HG03378 (cell line): ENCODE results near the gene ZNF552.
"Not testable (repeated sequence)": the region's sequence is repeated elsewhere in the genome, so short reads cannot be mapped to it uniquely, and the experiment has no call there.

Experiments used
- ATAC-seq: cut with Tn5 transposase; IDR thresholded peaks from one replicate; pipeline ENCODE4 v1.9.1; 2021; ENCODE audit warnings: mild to moderate bottlenecking, moderate library complexity; ENCODE audit not compliant: unreplicated experiment

The ZNF552 gene

GRCh38 chr19:57819475-57820148 is 4.9 kb upstream of the ZNF552 start:
- peak; percentile 74 for ATAC-seq

- no peak for ATAC-seq
Observed at GRCh38 chr19:57818378-57818777, 3.7 kb upstream of the ZNF552 start.

GRCh38 chr19:57817976-57818375 is 3.3 kb upstream of the ZNF552 start:
- no peak for ATAC-seq

GRCh38 chr19:57816652-57817051 is 1.9 kb upstream of the ZNF552 start:
- ATAC-seq = no peak

GRCh38 chr19:57815247-57816075 is 748 bp upstream of the ZNF552 start:
- ATAC-seq = no peak

- ATAC-seq = no peak
Observed at GRCh38 chr19:57813919-57814504, 701 bp downstream of the ZNF552 start.

- not testable (repeated sequence) for ATAC-seq
Observed at GRCh38 chr19:57812975-57813820, 1.5 kb downstream of the ZNF552 start.

- ATAC-seq = no peak
Observed at GRCh38 chr19:57812226-57812625, 2.5 kb downstream of the ZNF552 start.

- ATAC-seq = not testable (repeated sequence)
Observed at GRCh38 chr19:57810410-57811295, 4.1 kb downstream of the ZNF552 start.

GRCh38 chr19:57807541-57807940 is 7.2 kb downstream of the ZNF552 start:
- ATAC-seq = no peak

- ATAC-seq = no peak
Observed at GRCh38 chr19:57803594-57804325, 11.0 kb downstream of the ZNF552 start.

- no peak for ATAC-seq
Observed at GRCh38 chr19:57803265-57803593, 11.5 kb downstream of the ZNF552 start.

- ATAC-seq = no peak
Observed at GRCh38 chr19:57802269-57802668, 12.4 kb downstream of the ZNF552 start.

- ATAC-seq = no peak
Observed at GRCh38 chr19:57800696-57801095, 14.0 kb downstream of the ZNF552 start.

GRCh38 chr19:57796580-57796979 is 18.1 kb downstream of the ZNF552 start:
- not testable (repeated sequence) for ATAC-seq

GRCh38 chr19:57789288-57789687 is 25.4 kb downstream of the ZNF552 start:
- ATAC-seq = no peak

GRCh38 chr19:57788114-57788692 is 26.5 kb downstream of the ZNF552 start:
- ATAC-seq = no peak

- no peak for ATAC-seq
Observed at GRCh38 chr19:57786906-57787305, 27.8 kb downstream of the ZNF552 start.

- no peak for ATAC-seq
Observed at GRCh38 chr19:57786286-57786685, 28.4 kb downstream of the ZNF552 start.
